ENCODE results near the gene AUH.

The AUH gene

DNA sequence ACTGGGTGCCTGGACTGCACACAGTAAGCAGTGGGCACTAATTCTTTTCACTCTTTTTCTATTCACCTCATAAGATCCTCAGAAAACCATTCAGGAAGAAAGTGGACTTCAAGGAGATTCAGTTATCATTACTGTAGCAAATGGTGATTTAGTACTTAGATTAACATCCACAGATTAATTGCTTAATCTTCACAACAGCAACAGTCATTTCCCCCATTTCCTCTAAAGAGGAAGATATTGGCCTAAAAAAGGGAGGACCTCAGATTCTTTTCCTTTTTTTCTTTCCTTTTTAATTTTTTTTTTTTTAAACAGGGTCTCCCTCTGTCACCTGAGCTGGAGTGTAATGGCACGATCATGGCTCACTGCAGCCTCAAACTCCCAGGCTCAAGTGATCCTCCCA, 64.4 kb downstream of the AUH start:
- DNase-seq (ENCODE audit: low read depth in 2 of 3, low spot score in 1 of 3) = no peak

DNA sequence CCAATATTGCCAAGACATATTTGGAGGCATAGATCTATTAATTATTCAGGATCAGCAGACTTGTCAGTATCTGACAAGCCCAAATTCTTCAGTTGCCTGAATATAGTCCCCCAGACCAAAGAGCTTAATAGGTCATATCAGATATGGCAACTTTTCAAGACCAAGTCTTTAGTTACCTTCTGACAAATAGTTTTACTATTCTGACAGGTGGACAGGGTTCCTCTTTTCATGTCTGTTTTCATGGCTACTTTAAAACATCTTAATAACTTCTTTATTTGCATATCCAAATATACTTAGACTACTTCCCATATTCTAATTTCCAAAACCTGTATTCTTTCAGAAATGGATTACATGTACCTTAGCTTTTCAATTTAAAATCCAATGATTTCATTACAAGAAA, 65.4 kb downstream of the AUH start:
- DNase-seq (ENCODE audit: low read depth in 2 of 3, low spot score in 1 of 3) = no peak

DNA sequence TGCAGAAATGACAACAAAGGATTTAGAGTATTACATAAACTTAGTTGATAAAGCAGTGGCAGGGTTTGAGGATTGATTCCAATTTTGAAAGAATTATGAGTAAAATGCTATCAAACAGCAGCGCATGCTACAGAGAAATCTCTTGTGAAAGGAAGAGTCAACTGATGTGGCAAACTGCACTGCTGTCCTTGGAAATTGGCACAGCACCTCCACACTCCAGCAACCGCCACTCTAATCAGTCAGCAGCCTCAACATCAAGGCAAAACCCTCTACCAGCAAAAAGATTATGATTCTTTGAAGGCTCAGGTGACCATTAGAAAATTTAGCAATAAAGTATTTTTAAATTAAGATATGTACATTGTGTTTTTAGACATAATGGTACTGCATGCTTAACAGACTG, 66.4 kb downstream of the AUH start:
- DNase-seq (ENCODE audit: low read depth in 2 of 3, low spot score in 1 of 3) = no peak

DNA sequence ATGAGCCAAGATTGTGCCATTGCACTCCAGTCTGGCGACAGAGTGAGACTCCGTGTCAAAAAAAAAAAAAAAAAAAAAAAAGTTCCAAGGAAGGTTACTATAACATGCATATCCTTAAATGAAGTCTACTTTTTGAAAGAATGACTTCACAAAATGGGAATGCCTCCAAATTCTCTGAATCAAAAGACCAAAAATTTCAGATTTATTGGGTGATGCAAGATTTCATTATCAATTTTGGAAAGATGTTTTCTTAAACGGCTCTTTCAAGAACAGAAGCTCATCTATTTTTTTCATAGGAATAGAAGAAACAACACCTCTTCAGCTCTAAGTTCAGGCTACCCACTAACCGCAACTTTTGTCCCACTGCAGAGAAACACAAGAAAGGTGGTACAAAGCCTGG, 69.9 kb downstream of the AUH start:
- no peak for DNase-seq (ENCODE audit: low read depth in 2 of 3, low spot score in 1 of 3)

DNA sequence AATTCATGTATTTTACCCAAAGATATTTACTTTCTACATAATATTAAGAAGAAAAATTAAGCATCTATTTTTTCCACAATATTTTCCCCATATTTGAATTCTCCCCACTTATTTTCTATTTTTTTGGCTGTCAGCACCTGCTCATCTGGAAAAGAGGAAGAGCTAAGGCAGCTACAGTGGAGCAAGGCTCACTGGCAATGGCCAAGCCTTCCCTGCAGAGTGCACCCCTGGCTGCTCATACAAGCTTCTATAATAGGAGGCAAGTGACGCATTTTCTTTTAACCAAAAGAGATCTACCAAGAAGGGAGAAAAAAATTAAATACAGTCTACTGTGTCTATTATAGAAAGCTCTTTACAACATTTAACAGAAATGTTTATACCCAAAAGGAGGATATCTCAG, 72.5 kb downstream of the AUH start:
- no peak for DNase-seq (ENCODE audit: low read depth in 2 of 3, low spot score in 1 of 3)

DNA sequence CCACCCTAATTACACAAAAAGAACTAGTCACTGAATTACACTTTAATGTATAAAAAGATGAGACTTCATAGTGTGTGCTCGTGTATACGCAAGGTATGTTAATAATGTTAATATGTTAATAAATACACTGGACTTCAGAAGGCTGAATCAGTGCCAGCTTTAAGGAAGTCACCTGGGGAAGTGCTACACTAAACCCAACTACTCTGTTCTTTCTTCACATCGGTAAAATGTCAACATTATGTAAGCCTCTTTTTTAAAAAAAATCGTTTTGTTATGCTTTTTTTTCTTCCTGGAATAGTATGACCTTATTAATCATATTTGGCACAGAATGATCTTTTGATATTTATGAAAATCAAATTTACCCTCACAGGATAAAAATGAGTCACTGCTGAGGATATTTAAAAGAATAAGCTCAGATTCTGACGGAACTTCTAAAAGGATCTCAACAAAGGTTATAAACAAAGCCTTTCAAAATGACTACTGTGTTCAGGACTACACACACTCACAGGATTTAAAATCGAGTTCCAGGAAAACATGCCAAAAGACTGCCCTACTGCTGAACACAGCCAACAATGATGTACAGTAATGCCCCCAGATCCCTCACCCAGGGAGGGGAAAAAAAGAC, 75.9 kb downstream of the AUH start:
- DNase-seq (ENCODE audit: low read depth in 2 of 3, low spot score in 1 of 3) = no peak

DNA sequence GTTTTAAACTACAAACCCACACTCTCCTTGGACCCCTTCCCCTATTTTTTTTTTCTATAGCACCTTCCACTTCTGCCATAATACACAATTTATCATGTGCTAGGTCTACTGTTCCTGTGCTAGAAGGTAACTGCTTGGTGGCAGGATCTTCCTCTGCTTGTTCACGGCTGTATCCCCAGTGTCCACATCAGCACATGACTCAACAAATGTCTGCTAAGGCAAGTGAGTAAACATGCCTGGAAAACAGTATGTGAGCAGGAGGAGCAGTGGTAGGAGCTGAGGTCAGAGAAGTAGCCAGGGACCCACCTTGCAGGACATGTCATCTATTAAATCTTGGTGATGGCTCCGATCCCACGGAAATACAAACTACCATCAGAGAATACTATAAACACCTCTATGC, 79.4 kb downstream of the AUH start:
- DNase-seq (ENCODE audit: low read depth in 2 of 3, low spot score in 1 of 3) = no peak

DNA sequence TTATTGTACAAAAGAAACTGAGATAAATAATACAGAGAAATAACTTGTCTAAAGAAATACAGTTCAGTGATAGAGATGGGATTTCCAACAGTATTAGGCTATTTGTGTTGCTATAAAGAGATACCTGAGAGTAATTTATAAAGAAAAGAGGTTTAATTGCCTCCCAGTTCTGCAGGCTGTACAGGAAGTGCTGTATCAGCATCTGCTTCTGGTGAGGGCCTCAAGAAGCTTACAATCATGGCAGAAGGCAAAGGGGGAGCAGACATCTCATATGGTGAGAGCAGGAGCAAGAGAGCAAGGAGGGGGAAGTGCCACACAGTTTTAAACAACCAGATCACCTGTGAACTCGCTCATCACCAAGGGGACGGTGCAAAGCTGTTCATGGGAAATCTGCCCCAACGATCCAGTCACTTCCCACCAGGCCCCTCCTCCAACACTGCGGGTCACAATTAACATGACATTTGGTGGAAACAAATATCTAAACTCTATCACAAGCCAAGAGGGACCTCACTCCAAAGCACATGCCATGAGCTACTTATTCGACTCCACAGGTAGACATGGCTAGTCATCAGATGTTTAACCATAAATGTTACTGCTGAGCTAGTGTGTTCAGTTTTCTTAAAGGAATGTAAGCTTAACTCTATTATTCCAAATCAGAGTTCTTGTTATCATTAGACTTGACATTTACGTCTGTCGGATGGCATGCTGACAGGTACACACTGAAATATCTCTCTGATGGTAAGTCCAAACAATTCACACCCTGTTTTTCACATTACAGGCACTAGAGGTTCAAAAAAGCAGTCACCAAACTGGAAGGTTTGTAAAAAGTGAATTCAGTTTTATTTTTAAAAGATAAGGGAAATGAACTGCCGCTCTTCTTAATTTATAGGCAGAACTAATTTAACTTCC, 82.2 kb downstream of the AUH start:
- no peak for DNase-seq (ENCODE audit: low read depth in 2 of 3, low spot score in 1 of 3)

DNA sequence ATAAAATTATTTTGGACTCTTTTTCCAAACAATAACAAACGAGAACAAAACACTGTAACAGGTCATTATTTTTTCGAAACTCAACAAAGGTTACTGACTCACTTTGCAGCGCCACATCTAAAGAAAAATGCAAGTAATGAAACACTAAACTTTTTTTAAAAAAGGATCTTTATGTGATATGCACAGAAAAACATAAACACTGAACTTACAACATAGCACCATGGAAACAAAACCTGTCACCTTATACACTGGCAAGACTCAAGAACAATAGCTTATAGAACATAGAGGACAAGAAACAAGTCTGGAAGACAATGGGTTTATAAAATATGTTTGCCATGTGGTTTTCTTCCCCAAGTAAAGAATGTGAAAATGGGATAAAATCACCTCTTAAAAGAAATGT, 85.2 kb downstream of the AUH start:
- no peak for DNase-seq (ENCODE audit: low read depth in 2 of 3, low spot score in 1 of 3)

DNA sequence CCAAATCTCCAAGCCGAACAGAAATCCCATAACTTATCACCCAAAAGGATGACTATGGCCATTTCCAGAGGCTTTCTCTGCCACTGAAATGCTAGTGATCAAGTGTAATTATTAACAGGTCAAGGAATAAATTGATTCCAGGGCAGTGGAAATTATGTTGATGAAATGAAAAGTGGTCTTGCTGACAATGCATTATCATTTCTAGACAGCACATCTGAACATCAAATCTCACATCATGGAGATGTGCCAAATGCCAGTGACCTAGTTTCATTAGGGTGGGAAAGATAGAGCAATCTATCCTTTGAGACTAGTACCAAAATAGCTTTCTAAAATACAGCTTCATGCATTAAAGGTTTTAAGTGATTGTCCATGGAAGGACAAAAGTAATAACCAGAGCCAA, 86.1 kb downstream of the AUH start:
- no peak for DNase-seq (ENCODE audit: low read depth in 2 of 3, low spot score in 1 of 3)

DNA sequence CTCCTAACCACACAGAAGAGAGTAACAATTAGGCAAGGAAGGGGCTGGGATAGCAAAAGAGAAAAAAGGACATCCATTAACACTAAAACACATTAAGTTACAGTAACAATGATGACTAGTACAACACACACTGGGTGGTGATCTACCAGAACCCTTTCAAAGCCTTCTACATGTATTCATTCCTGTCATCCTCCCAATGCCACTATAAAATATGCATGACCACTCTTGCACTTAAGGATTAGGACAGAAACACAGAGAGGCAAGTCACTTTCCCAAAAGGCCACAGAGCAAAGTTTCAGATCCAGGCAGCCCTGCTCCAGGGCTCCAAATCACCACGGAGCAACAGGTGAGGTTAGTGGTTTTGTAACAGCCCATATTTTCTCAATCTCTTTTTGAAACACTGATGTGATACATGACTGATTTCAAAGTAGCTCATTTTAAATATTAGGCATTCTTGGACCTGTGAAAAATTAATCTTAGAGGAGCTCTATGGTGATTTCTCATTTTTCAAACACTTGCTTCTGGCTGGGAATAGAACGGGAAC, 86.7 kb downstream of the AUH start:
- no peak for DNase-seq (ENCODE audit: low read depth in 2 of 3, low spot score in 1 of 3)

DNA sequence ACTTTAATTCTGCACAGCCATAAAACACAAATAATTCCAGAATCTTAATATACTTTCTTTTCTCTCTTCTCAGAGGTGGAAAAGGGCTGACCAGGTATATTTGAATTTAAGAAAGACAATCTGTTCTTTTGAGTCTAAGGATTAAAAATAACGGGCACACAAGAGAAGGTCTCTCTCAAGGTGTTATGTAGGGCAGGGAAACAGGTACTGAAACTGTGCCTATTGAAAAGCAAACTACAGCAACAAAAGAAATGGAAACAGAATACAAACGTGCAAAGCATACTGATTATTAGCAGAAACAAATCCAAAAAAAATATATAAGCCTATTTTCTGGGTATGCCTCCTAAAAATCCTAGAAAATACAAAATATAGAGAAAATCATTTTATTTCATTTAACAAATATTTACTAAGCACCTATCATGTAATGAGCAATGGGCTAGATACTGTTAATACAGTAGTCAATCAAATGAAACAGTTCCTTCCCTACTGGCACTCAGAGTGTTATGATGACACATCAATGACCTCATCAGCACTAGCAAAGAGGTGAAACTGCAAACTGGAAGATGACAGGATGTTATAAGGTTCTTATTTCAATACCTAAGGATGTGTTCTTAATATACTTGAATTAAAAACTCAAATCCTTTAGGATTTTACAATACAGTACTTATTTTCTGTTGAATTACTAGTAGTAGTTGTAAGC, 87.7 kb downstream of the AUH start:
- DNase-seq (ENCODE audit: low read depth in 2 of 3, low spot score in 1 of 3) = peak in 1 of 3 donors; percentile 10

DNA sequence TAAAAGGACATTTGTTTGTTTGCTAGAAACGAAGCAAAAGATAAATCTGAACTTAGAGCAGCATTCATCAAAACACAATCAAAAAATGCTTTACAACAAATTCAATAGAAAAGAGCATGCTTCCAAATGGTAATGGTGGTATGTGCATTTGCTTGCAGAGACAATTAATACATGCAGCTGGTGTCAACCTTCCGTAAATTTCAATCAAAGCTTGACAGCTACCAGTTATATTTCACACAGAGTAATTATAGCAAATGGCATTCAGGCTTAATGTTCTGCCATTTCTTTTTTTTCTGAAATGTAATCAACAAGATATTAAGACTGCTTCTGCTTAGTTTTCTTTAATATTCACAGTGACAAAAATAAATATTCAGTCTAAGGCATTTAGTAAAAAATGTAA, 90.6 kb downstream of the AUH start:
- DNase-seq (ENCODE audit: low read depth in 2 of 3, low spot score in 1 of 3) = no peak

DNA sequence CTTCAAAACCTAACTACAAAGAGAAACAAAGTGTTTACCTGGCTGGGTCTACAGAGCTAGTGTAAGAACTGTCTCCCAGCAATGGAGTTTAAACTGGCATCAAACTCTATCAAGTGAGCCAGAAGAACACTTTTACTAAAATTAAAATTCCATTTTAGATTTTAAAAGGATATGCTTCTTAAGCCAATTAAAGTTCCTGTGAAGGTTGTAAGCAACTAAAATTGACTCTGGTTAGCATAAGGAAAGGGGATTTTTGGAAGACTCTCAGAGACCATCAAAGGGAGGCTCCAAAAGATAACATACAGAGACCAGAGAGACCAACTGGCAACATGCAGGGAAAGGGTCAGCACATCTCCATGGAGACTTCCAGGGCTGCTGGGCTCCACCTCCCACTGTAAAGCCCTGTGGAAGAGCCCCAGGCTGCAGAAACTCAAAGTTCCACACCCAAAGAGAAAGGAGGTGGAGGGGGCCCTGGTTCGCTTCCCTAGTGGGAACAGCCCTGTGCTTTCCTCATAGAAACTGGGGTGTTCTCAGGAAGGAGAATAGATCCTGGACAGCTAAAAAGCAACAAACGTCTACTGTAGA, 91.7 kb downstream of the AUH start:
- no peak for DNase-seq (ENCODE audit: low read depth in 2 of 3, low spot score in 1 of 3)

DNA sequence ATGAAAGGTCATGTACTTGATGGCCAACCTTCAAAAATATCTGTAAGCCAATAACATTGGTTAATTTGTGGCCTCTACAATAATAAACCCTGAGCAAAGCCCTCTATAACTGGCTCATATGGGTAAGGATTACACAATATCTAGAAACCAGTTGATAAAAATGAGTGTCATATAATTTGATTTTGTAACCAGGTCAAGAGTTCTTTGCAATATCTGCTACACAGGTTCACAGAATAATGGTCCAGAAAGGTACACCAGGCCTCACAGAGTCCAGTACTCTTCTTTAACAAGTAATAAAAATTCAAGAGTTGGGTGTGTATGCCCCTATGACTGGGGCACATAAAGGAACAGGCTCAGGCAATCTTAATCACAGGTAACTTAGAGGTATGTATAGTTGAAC, 95.3 kb downstream of the AUH start:
- DNase-seq (ENCODE audit: low read depth in 2 of 3, low spot score in 1 of 3) = no peak

DNA sequence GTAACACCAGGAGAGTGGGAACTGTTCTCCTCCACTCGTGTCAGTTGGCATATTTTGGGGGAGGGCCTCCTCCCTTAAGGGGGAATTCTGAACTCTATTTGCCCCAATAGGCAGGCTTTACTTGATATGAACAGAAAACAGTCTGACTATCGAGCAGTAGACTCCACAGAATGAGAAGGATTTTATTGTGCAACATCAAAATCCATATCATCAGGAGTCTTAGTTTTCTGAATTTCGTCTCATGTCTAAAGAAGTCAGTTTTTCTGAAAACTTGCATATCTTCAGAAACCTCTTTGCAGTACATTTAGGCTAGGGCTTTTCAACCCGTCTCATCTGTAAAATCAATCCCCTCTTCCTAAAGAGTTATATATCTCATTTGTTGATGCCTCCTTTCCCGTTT, 96.2 kb downstream of the AUH start:
- no peak for DNase-seq (ENCODE audit: low read depth in 2 of 3, low spot score in 1 of 3)

DNA sequence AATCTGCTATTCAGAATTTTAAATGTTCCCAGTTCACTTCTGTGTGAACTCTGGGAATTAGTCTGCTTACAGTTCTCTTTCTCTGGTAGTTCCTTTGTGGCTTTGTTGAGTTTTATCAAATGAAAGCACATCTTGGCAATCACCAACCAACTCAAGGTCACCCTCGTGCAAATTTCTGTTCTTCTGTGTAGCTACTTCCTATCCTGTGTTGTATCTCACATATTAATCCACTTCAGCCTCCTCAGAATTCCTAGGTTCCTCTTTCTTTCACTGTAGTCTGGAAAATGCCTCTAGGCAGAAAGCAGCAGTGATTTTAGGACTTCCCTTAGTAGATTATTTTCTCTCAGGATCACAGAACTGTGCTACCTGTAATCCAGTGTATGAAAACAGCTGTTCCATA, 100.3 kb downstream of the AUH start:
- no peak for DNase-seq (ENCODE audit: low read depth in 2 of 3, low spot score in 1 of 3)

DNA sequence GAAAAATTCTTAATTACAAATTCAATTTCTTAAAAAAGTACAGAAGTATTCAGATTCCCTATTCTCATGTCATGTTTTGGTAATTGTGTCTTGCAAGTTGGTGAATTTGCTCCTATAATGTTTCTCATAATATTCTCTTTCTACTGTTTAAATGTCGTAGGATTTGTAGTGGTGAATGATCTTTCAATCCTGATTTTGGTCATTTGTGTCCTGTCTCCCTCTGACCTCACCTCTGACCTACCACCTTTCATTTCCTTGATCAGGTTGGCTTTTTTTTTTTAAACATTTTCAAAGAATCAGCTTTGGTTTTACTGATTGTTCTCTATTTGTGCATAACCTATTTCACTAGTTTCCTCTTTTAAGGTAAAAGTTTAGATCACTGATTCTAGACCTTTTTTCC, 102.6 kb downstream of the AUH start:
- DNase-seq (ENCODE audit: low read depth in 2 of 3, low spot score in 1 of 3) = no peak

DNA sequence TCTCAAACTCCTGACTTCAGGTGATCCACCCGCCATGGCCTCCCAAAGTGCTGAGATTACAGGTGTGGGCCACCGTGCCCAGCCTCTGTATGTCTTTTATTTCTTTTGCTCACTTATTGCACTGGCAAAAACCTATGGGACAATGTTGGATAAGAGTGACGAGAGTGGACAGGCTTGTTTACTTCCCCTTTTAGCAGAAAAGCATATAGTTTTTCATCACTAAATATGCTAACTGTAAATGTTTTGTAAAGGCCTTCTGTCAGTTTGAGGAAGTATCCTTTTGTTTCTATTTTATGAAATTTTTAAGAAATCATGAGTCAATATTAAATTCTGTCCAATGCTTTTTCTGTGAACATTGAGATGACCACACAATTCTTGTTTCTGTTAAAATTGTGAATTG, 103.3 kb downstream of the AUH start:
- no peak for DNase-seq (ENCODE audit: low read depth in 2 of 3, low spot score in 1 of 3)

DNA sequence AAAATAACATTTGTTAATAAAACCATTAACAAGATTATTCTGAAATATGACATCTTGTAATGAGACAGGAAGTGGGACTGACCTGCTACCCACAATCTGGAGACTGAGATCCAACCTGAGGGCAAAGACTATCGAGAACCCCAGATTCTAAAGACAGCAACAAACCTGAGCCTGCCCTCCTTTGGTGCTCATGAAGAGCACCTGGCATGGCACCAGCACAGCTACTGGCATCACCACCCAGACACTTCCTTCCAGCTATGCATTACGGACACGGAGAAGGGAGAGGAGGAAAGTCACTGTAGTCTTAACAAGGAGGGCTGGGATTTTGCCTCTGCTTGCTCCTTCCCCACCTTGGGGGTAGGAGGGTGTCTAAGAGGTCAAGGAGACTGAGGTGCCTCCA, 105.5 kb downstream of the AUH start:
- no peak for DNase-seq (ENCODE audit: low read depth in 2 of 3, low spot score in 1 of 3)

DNA sequence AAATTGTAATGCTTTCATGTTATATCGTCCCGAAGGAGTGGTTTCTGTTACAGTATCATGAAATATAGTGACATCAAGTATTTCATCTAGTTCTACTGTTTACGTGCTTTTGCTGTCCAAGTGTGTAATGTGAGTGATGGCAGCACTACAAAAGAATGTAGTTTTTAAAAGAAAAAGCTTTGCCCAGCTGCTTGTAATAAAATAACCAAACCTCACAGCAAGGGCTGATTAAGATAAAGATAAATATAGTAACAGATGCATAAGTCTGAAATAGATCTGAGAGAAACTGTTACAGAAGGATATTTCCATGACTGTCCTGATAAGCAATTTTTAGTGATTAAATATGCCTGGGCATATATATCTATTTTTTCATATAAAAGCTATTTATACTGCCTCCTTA, 106.4 kb downstream of the AUH start:
- no peak for DNase-seq (ENCODE audit: low read depth in 2 of 3, low spot score in 1 of 3)

DNA sequence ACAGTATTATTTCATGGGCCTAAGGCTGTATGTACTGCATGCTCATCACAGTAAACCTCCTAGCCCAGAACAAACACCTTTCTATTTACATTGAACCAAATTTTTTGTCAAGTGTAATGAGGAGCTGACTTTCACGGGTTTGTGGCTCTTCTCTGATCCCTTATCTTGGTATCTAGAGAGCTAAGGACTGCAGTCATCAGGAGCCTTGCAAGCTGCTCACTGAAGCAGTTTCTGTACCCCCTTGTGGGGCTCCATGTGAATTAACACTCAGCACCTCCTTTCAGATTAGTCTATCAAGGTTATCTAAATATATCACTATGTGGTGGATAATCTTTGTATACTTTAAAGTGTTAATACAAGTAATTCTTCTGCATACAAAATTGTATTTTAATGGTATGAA, 108.2 kb downstream of the AUH start:
- DNase-seq (ENCODE audit: low read depth in 2 of 3, low spot score in 1 of 3) = no peak
